HL-60 (cell line): Measurements from ENCODE around the gene CSRNP3.

Source experiments
- DNase-seq, 2 experiments: peaks; one replicate each; pipeline ENCODE4 v3.0.0-alpha.2; 2010 to 2020; ENCODE audit warnings: low read depth in 1 of 2, low spot score in 1 of 2
- H3K27ac ChIP-seq: fragments of 250-450 bp; sonication (Bioruptor Pico); replicated peaks from 2 replicates; pipeline ENCODE4 v1.5.1; 2020; ENCODE audit warnings: mild to moderate bottlenecking, moderate library complexity
- H3K27me3 ChIP-seq: fragments of 250-450 bp; sonication (Bioruptor Pico); 2 replicates; pipeline ENCODE4 v1.5.1; 2021; ENCODE audit warnings: mild to moderate bottlenecking, moderate library complexity; ENCODE audit not compliant: insufficient read depth, poor library complexity, severe bottlenecking
- H3K4me3 ChIP-seq: replicated peaks from 2 replicates; pipeline ENCODE4 v1.5.1; 2011; ENCODE audit warnings: mild to moderate bottlenecking, control low read depth, low read length; ENCODE audit not compliant: insufficient read depth
- CTCF ChIP-seq: IDR thresholded peaks from one replicate; pipeline ENCODE4 v1.5.1; 2011; ENCODE audit warnings: low read length, control low read depth, inconsistent platforms; ENCODE audit not compliant: insufficient read depth
- GABPA ChIP-seq: IDR thresholded peaks from 2 replicates; pipeline ENCODE4 v1.6.1; 2012; ENCODE audit warnings: low read depth
- POLR2AphosphoS5 ChIP-seq: IDR thresholded peaks from 2 replicates; pipeline ENCODE4 v1.6.1; 2012; ENCODE audit warnings: low read depth
- SPI1 ChIP-seq: IDR thresholded peaks from 2 replicates; pipeline ENCODE4 v1.6.1; 2012; ENCODE audit warnings: low read depth, mild to moderate bottlenecking, borderline replicate concordance
- TF ChIP-seq, protein P1 (sequence below): IDR thresholded peaks from 2 replicates; pipeline ENCODE4 v1.6.1; 2012; ENCODE audit warnings: low read depth; ENCODE audit not compliant: insufficient replicate concordance

The CSRNP3 gene

DNA sequence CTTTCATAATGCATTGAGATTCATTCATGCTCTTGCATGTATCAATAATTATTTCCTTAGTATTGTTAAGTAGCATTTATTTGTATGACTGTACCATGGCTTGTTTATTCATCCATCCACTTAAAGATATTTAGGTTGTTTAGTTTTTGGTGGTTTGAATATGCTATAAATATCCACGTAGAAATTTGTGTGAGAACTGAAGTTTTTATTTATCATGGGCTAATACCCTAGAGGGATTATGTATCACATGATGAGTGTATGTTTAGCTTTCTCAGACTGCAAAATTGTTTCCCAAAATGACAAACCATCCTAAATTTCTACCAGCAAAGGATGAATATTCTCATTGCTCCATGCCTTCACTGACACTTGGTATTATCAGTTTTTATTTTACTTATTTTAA, 55.2 kb downstream of the CSRNP3 start:
- DNase-seq, result no peak
- Histone ChIP-seq H3K4me3 (no peak overlapping the region), H3K27ac (no peak overlapping the region), H3K27me3 (no peaks in the 10 kb centered on the region)
- no peak for TF ChIP-seq GABPA
- TF ChIP-seq, protein P1, sequence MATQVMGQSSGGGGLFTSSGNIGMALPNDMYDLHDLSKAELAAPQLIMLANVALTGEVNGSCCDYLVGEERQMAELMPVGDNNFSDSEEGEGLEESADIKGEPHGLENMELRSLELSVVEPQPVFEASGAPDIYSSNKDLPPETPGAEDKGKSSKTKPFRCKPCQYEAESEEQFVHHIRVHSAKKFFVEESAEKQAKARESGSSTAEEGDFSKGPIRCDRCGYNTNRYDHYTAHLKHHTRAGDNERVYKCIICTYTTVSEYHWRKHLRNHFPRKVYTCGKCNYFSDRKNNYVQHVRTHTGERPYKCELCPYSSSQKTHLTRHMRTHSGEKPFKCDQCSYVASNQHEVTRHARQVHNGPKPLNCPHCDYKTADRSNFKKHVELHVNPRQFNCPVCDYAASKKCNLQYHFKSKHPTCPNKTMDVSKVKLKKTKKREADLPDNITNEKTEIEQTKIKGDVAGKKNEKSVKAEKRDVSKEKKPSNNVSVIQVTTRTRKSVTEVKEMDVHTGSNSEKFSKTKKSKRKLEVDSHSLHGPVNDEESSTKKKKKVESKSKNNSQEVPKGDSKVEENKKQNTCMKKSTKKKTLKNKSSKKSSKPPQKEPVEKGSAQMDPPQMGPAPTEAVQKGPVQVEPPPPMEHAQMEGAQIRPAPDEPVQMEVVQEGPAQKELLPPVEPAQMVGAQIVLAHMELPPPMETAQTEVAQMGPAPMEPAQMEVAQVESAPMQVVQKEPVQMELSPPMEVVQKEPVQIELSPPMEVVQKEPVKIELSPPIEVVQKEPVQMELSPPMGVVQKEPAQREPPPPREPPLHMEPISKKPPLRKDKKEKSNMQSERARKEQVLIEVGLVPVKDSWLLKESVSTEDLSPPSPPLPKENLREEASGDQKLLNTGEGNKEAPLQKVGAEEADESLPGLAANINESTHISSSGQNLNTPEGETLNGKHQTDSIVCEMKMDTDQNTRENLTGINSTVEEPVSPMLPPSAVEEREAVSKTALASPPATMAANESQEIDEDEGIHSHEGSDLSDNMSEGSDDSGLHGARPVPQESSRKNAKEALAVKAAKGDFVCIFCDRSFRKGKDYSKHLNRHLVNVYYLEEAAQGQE, result no peak
- TF ChIP-seq SPI1, result no peak
- TF ChIP-seq POLR2AphosphoS5, result no peak
- TF ChIP-seq CTCF, result no peak

DNA sequence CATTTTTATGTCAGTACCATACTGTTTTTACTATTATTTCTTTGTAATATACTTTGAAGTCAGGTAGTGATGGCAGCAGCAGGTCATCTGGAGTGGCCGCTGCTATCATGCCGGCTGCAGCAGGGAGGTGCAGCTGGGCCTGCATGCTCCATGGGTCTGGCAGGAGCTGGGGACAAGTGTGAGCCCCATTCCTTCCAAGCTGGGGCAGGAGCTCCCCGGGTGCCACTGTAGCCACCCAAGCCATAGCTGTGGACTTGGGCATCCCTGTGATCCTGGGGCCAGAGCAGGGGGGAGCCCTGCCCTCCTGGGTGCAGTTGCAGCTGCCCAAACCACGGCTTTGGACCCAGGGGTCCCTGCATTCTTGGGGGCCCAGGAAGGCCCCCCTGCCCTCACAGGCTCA, 59.2 kb downstream of the CSRNP3 start:
- DNase-seq, result no peak
- Histone ChIP-seq H3K27me3 (no peaks in the 10 kb centered on the region), H3K27ac (no peak overlapping the region), H3K4me3 (no peak overlapping the region)
- no peak for TF ChIP-seq CTCF
- TF ChIP-seq SPI1, result no peak
- no peak for TF ChIP-seq POLR2AphosphoS5
- TF ChIP-seq, protein P1, result no peak
- TF ChIP-seq GABPA, result no peak

DNA sequence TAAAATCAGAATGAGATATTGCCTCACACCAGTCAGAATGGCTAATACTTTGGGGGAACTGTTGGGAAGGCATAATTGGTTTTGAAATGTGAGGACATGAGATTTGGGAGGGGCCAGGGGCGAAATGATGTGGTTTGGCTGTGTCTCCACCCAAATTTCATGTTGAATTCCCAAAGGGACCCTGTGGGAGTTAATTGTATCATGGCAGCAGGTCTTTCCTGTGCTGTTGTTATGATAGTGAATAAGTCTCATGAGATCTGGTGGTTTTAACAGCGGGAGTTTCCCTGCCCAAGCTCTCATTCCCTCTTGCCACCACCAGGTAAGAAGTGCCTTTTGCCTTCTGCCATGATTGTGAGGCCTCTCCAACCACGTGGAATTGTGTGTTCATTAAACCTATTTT, 59.6 kb downstream of the CSRNP3 start:
- TF ChIP-seq GABPA, result no peak
- TF ChIP-seq SPI1, result no peak
- TF ChIP-seq, protein P1, result no peak
- no peak for TF ChIP-seq POLR2AphosphoS5
- TF ChIP-seq CTCF, result no peak

More for the DNA sequence above, 59.6 kb downstream of the CSRNP3 start:
- H3K27me3 ChIP-seq, result no peaks in the 10 kb centered on the region
- no peak overlapping the region for H3K4me3 ChIP-seq
- DNase-seq, result no peak
- no peak overlapping the region for H3K27ac ChIP-seq
